Liver (tissue), 3 donors: ENCODE measurements around the gene ACTN3.

Source experiments
- CTCF ChIP-seq: fragments of 150-350 bp; IDR thresholded peaks from 2 replicates; pipeline ENCODE4 v1.5.1; 2017; ENCODE audit warnings: improper control_type of control experiment, low read depth, low read length; ENCODE audit not compliant: missing input control
- GABPA ChIP-seq, 2 donors: IDR thresholded peaks in 1 of 2; conservative IDR thresholded peaks in 1 of 2; 2 replicates each; pipeline ENCODE4 v1.6.1; 2016; ENCODE audit warnings: antibody characterized with exemption in 2 of 2, mild to moderate bottlenecking in 1 of 2, moderate library complexity in 1 of 2
- JUND ChIP-seq, 2 donors: IDR thresholded peaks; 2 replicates each; pipeline ENCODE4 v1.6.1; 2016; ENCODE audit warnings: antibody characterized with exemption in 2 of 2
- MAX ChIP-seq: IDR thresholded peaks from 2 replicates; pipeline ENCODE4 v1.6.1; 2016; ENCODE audit warnings: antibody characterized with exemption
- RAD21 ChIP-seq, 2 donors: IDR thresholded peaks; 2 replicates each; pipeline ENCODE4 v1.6.1; 2016; ENCODE audit warnings: antibody characterized with exemption in 2 of 2, mild to moderate bottlenecking in 2 of 2
- SP1 ChIP-seq: IDR thresholded peaks from 2 replicates; pipeline ENCODE4 v1.6.1; 2018; ENCODE audit warnings: antibody characterized with exemption, mild to moderate bottlenecking
- TAF1 ChIP-seq: conservative IDR thresholded peaks from 2 replicates; pipeline ENCODE4 v1.6.1; 2016; ENCODE audit warnings: antibody characterized with exemption, mild to moderate bottlenecking
- YY1 ChIP-seq: IDR thresholded peaks from 2 replicates; pipeline ENCODE4 v1.6.1; 2016; ENCODE audit warnings: antibody characterized with exemption, mild to moderate bottlenecking
- ZBTB33 ChIP-seq: IDR thresholded peaks from 2 replicates; pipeline ENCODE4 v1.6.1; 2016; ENCODE audit warnings: antibody characterized with exemption
- donor health status: healthy.
- donor health status: healthy.

GRCh38 chr11:66555416-66555815, 8.7 kb downstream of the ACTN3 start:
- no peak for TF ChIP-seq CTCF
- TF ChIP-seq MAX = no peak
- no peak for TF ChIP-seq TAF1
- no peak for TF ChIP-seq JUND (IDR thresholded peaks at IDR 0.05)
- no peak for TF ChIP-seq YY1
- TF ChIP-seq GABPA (IDR thresholded peaks at IDR 0.05 in 1 of 2, conservative IDR thresholded peaks at IDR 0.05 in 1 of 2) = no peak
- no peak for TF ChIP-seq ZBTB33
- no peak for TF ChIP-seq SP1
- TF ChIP-seq RAD21 (IDR thresholded peaks at IDR 0.05) = no peak
